Pancreas (tissue), 10 donors: ENCODE data around the gene ATP8B3. TPM values are rescaled to one million over a fixed set of nuclear protein-coding genes. Genes with fewer than 3 reads are reported as not detected.

Source experiments
- ATAC-seq, 4 donors: fragments of 200-7000 bp; cut with Tn5 transposase; one replicate each; pipeline versions ENCODE4 v1.8.0 to v1.9.1; 2020; ENCODE audit warnings: mild to moderate bottlenecking in 4 of 4, moderate library complexity in 4 of 4
- DNase-seq, 6 donors: peaks; one replicate each; pipeline ENCODE4 v3.0.0-alpha.2; 2020
- FAIRE-seq: peaks from 2 replicates; lab custom pipeline; 2012; peaks lifted over from hg19 to GRCh38; lab: Jason Lieb, UNC
- H3K27ac ChIP-seq, 4 donors: fragments of 200-600 bp; sonication (generic); 1 replicate in 3 of 4; 2 replicates in 1 of 4; pipeline versions ENCODE4 v1.5.0 to v1.8.0; 2020
- H3K27me3 ChIP-seq, 4 donors: fragments of 200-600 bp; one replicate each; pipeline ENCODE4 v1.8.0; 2021
- H3K36me3 ChIP-seq, 3 donors: fragments of 200-600 bp; sonication (generic) in 1 of 3; one replicate each; pipeline versions ENCODE4 v1.5.0 to v1.8.0; 2020 to 2021
- H3K4me1 ChIP-seq, 3 donors: fragments of 200-600 bp; one replicate each; pipeline ENCODE4 v1.8.0; 2021
- H3K4me3 ChIP-seq, 4 donors: fragments of 200-600 bp; sonication (generic) in 2 of 4; one replicate each; pipeline versions ENCODE4 v1.5.0 to v1.8.0; 2020 to 2021
- H3K9me3 ChIP-seq, 4 donors: fragments of 200-600 bp; one replicate each; pipeline ENCODE4 v1.8.0; 2021
- WGBS, 2 donors: extraction: QIAGEN DNeasy Blood & Tissue Kit; methylation state at CpG; one replicate each; pipeline ENCODE4 v1.1.7; 2013; 5-methylcytosine and 5-hydroxymethylcytosine counted together
- intact Hi-C, 3 donors: fragments of 100-400 bp; cut with DNase I; formaldehyde crosslinking; loops; one replicate each; pipeline versions ENCODE4 v1.11.1 to v1.14.2; 2022
- microRNA-seq, 2 donors: library from miRNA; unstranded; fragments of <30 nt; microRNA quantifications; one replicate each; pipeline versions ENCODE4 to v1.1.0, GENCODE V29; 2019 to 2020
- polyA plus RNA-seq, 2 donors: library from polyadenylated mRNA; stranded (reverse); fragments of 200-250 nt; gene quantifications; one replicate each; pipeline ENCODE4 v1.2.3, GENCODE V29; 2013
- total RNA-seq, 6 donors: library from RNA; stranded (reverse); fragmentation: NEBNext Ultra II Directional in 4 of 6; extraction: Animal tissue kit (Norgen Biotek cat#: 25700) in 4 of 6; gene quantifications; one replicate each; pipeline versions ENCODE4 v1.2.1 to v1.2.4, GENCODE V29; 2021 to 2023
- TF ChIP-seq, protein P1 (sequence below), 4 donors: fragments of 200-600 bp; sonication (generic) in 3 of 4; IDR thresholded peaks; one replicate each; pipeline versions ENCODE4 v1.5.0 to v1.8.0; 2021; ENCODE audit warnings: antibody characterized with exemption in 4 of 4
- donor health status: healthy with polysubstance abuse.
- donor health status: DM: no; HTN: no; CAD: no; lungs with moderate emphysema.
- donor health status: DM: no; HTN: no; CAD: no.
- donor health status: control.
- donor health status: control.
- donor health status: Bipolar disorder and iron deficiency.
- donor health status: DM: yes; HTN: yes; CAD: no.
- donor health status: DM: no; HTN: no; CAD: no.
- donor health status: DM: no; HTN: no; CAD: no.
- donor health status: DM: yes; HTN: yes; CAD: no.

The ATP8B3 gene
- total and polyA plus RNA-seq, 8 donors = 0.32 to 1.1 (median 0.54) TPM

DNA sequence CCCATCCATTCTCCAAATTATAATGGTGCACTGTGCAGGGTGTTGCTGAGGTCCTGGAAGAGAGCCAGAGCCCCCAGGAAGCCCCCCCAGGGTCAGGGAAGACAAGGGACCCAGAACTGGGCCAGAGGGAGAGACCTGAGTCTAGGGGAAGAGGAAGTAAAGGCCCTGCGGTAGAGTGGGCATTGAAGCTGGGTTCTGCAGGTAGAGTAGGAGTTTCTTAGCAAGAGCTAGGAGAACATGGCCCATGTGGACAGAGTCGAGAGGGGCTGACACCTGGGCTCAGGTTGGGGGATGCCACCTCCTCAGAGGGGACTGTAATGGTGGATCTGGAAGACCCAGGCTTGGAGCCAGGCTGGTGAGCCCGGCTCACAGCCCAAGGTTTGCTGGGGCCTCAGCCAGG lies 75.8 kb downstream of the ATP8B3 start:
- DNase-seq = no peak
- H3K27ac ChIP-seq = no peak overlapping the region
- no peaks in the 10 kb centered on the region for H3K9me3 ChIP-seq
- no peak for FAIRE-seq
- no peak for ATAC-seq
- intact Hi-C loops = no loop called here
- H3K4me3 ChIP-seq = no peak overlapping the region
- H3K36me3 ChIP-seq = no peaks in the 10 kb centered on the region
- TF ChIP-seq, protein P1, sequence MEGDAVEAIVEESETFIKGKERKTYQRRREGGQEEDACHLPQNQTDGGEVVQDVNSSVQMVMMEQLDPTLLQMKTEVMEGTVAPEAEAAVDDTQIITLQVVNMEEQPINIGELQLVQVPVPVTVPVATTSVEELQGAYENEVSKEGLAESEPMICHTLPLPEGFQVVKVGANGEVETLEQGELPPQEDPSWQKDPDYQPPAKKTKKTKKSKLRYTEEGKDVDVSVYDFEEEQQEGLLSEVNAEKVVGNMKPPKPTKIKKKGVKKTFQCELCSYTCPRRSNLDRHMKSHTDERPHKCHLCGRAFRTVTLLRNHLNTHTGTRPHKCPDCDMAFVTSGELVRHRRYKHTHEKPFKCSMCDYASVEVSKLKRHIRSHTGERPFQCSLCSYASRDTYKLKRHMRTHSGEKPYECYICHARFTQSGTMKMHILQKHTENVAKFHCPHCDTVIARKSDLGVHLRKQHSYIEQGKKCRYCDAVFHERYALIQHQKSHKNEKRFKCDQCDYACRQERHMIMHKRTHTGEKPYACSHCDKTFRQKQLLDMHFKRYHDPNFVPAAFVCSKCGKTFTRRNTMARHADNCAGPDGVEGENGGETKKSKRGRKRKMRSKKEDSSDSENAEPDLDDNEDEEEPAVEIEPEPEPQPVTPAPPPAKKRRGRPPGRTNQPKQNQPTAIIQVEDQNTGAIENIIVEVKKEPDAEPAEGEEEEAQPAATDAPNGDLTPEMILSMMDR (IDR thresholded peaks at IDR 0.05) = no peak
- H3K4me1 ChIP-seq = no peaks in the 10 kb centered on the region
- H3K27me3 ChIP-seq = peaks cover 0 to 20% (median 0%) of the 10 kb centered on the region in 4 donors
- WGBS, 2 donors = 43 to 56% methylated on average over 3 of the region's 3 CpGs

GRCh38 chr19:1734321-1734966 lies 77.6 kb downstream of the ATP8B3 start:
- Histone ChIP-seq H3K36me3 (no peaks in the 10 kb centered on the region), H3K9me3 (no peaks in the 10 kb centered on the region), H3K27me3 (peaks cover 0 to 33% (median 3%) of the 10 kb centered on the region in 4 donors), H3K27ac (no peak overlapping the region), H3K4me1 (no peaks in the 10 kb centered on the region), H3K4me3 (no peak overlapping the region)
- DNase-seq (no peak), FAIRE-seq (no peak), ATAC-seq (no peak)
- TF ChIP-seq, protein P1 (IDR thresholded peaks at IDR 0.05) = no peak
- intact Hi-C loops = no loop called here
- WGBS, 2 donors = 6 to 8% methylated on average over 28 of the region's 28 CpGs

Small RNA genes lying within 50 kb of the gene (microRNA-seq; reads per million reads assigned to microRNA genes)
- gene MIR1909 = 0 to 0.29 reads per million in 2 donors

Other genes with a start within 250 kb of the ATP8B3 start
- 10 to 100 TPM in 4 of 6 donors, 1 to 10 TPM in 2; 8.1 to 21.2 (median 10.3) TPM for gene MEX3D, start 244.0 kb downstream of the ATP8B3 start, total RNA-seq
- gene MEX3D, start 244.0 kb downstream of the ATP8B3 start, polyA plus RNA-seq = 1 to 10 TPM; 2.6 to 4.3 TPM
- gene MBD3, start 219.4 kb downstream of the ATP8B3 start, total RNA-seq = 10 to 100 TPM; 17.4 to 38.2 (median 26.4) TPM
- 100 to 1,000 TPM in 1 of 2 donors, 10 to 100 TPM in 1; 77.9 to 113 TPM for gene MBD3, start 219.4 kb downstream of the ATP8B3 start, polyA plus RNA-seq
- 10 to 100 TPM; 40.5 to 89.4 (median 75.5) TPM for gene UQCR11, start 206.8 kb downstream of the ATP8B3 start, total RNA-seq
- gene UQCR11, start 206.8 kb downstream of the ATP8B3 start, polyA plus RNA-seq = 10 to 100 TPM; 49.3 to 72.3 TPM
- 10 to 100 TPM; 19.8 to 41.9 (median 24.8) TPM for gene TCF3, start 159.7 kb downstream of the ATP8B3 start, total RNA-seq
- 10 to 100 TPM; 32.3 to 32.4 TPM for gene TCF3, start 159.7 kb downstream of the ATP8B3 start, polyA plus RNA-seq
- gene ONECUT3, start 58.8 kb downstream of the ATP8B3 start, total RNA-seq = under 1 TPM in 1 of 6 donors, not detected in 5; 0.13 TPM
- gene ONECUT3, start 58.8 kb downstream of the ATP8B3 start, polyA plus RNA-seq = not detected
- gene REXO1, start 36.2 kb upstream of the ATP8B3 start, total RNA-seq = 10 to 100 TPM; 10.5 to 16.6 (median 15.1) TPM
- 10 to 100 TPM; 29.5 to 42.2 TPM for gene REXO1, start 36.2 kb upstream of the ATP8B3 start, polyA plus RNA-seq
- 10 to 100 TPM in 1 of 6 donors, 1 to 10 TPM in 5; 4.3 to 10.4 (median 7.9) TPM for gene KLF16, start 51.3 kb upstream of the ATP8B3 start, total RNA-seq
- gene KLF16, start 51.3 kb upstream of the ATP8B3 start, polyA plus RNA-seq = 1 to 10 TPM; 5.1 to 8.2 TPM
- gene ABHD17A, start 73.2 kb upstream of the ATP8B3 start, total RNA-seq = 10 to 100 TPM; 21.1 to 30.8 (median 24.4) TPM
- gene ABHD17A, start 73.2 kb upstream of the ATP8B3 start, polyA plus RNA-seq = 10 to 100 TPM; 62.4 to 71.0 TPM
- 1 to 10 TPM; 2.0 to 6.5 (median 4.5) TPM for gene ADAT3, start 93.1 kb upstream of the ATP8B3 start, total RNA-seq
- 10 to 100 TPM in 1 of 2 donors, 1 to 10 TPM in 1; 5.2 to 10.1 TPM for gene ADAT3, start 93.1 kb upstream of the ATP8B3 start, polyA plus RNA-seq
- gene SCAMP4, start 93.1 kb upstream of the ATP8B3 start, total RNA-seq = 10 to 100 TPM; 23.0 to 52.2 (median 30.7) TPM
- gene SCAMP4, start 93.1 kb upstream of the ATP8B3 start, polyA plus RNA-seq = 10 to 100 TPM; 40.8 to 49.3 TPM
- gene CSNK1G2, start 128.9 kb upstream of the ATP8B3 start, total RNA-seq = 10 to 100 TPM; 20.7 to 33.0 (median 26.0) TPM
- 10 to 100 TPM; 68.0 to 69.4 TPM for gene CSNK1G2, start 128.9 kb upstream of the ATP8B3 start, polyA plus RNA-seq
- gene BTBD2, start 203.4 kb upstream of the ATP8B3 start, total RNA-seq = 10 to 100 TPM; 33.9 to 46.4 (median 36.6) TPM
- 10 to 100 TPM; 35.6 to 44.4 TPM for gene BTBD2, start 203.4 kb upstream of the ATP8B3 start, polyA plus RNA-seq
- 100 to 1,000 TPM; 178 to 446 (median 252) TPM for gene MKNK2, start 239.0 kb upstream of the ATP8B3 start, total RNA-seq
- 100 to 1,000 TPM; 102 to 143 TPM for gene MKNK2, start 239.0 kb upstream of the ATP8B3 start, polyA plus RNA-seq